Stimulated activated CD4-positive, alpha-beta T cell treated with anti-CD3 and anti-CD28 coated beads, Interleukin-2, amount 100 ng/mL, for 4 hours (primary cell): ENCODE measurements around the gene NCAPG.
A peak's percentile ranks its signal among the peaks of the same experiment; 100 is the strongest.

ENCODE experiments used
- DNase-seq: peaks from one replicate; pipeline ENCODE4 v3.0.0-alpha.2; 2020; ENCODE audit warnings: low read depth

NCAPG gene

GRCh38 chr4:17810260-17811077 lies at the start of gene NCAPG, which contains the start of gene DCAF16:
Gene NCAPG, plus strand, starts transcription at chr4:17810979. Its CDS starts 99 bp downstream, at chr4:17811078.
Gene DCAF16, minus strand, starts transcription at chr4:17810757. Its CDS starts 6,616 bp downstream, at chr4:17804141.
- peak; percentile 99 for DNase-seq

- no peak for DNase-seq
Measured at GRCh38 chr4:17761062-17761461, 49.7 kb upstream of the NCAPG start.

- no peak for DNase-seq
Measured at GRCh38 chr4:17762726-17763125, 48.1 kb upstream of the NCAPG start.

- no peak for DNase-seq
Measured at GRCh38 chr4:17763416-17763815, 47.4 kb upstream of the NCAPG start.

- no peak for DNase-seq
Measured at GRCh38 chr4:17763931-17764330, 46.8 kb upstream of the NCAPG start.

GRCh38 chr4:17765514-17766286 lies 45.1 kb upstream of the NCAPG start:
- no peak for DNase-seq

- DNase-seq: no peak
Measured at GRCh38 chr4:17766826-17767458, 43.8 kb upstream of the NCAPG start.

- no peak for DNase-seq
Measured at GRCh38 chr4:17769406-17770174, 41.2 kb upstream of the NCAPG start.

GRCh38 chr4:17770845-17771244 lies 39.9 kb upstream of the NCAPG start:
- DNase-seq: no peak

GRCh38 chr4:17771284-17771908 lies 39.4 kb upstream of the NCAPG start:
- no peak for DNase-seq

- DNase-seq: no peak
Measured at GRCh38 chr4:17773135-17773698, 37.6 kb upstream of the NCAPG start.

- DNase-seq: no peak
Measured at GRCh38 chr4:17778431-17778830, 32.3 kb upstream of the NCAPG start.

- no peak for DNase-seq
Measured at GRCh38 chr4:17780501-17781299, 30.1 kb upstream of the NCAPG start.

GRCh38 chr4:17781300-17782287 lies 29.2 kb upstream of the NCAPG start, which contains the start of gene FAM184B:
Gene FAM184B, minus strand, starts transcription at chr4:17781621. Its CDS starts 322 bp downstream, at chr4:17781299.
- peak; percentile 3 for DNase-seq

- DNase-seq: no peak
Measured at GRCh38 chr4:17785858-17786257, 24.9 kb upstream of the NCAPG start.

GRCh38 chr4:17786567-17786966 lies 24.2 kb upstream of the NCAPG start:
- no peak for DNase-seq

GRCh38 chr4:17787315-17787714 lies 23.5 kb upstream of the NCAPG start:
- DNase-seq: no peak

GRCh38 chr4:17788956-17789355 lies 21.8 kb upstream of the NCAPG start:
- DNase-seq: no peak

GRCh38 chr4:17794730-17795129 lies 16.0 kb upstream of the NCAPG start:
- no peak for DNase-seq
